DOHH2 (cell line): ENCODE results near the gene CST1.
"Not testable (repeated sequence)": the region's sequence is repeated elsewhere in the genome, so short reads cannot be mapped to it uniquely, and the experiment has no call there.

Source experiments
- H3F3A ChIP-seq: fragments of 200-600 bp; sonication (generic), shearing (Covaris generic); 2 replicates; pipeline ENCODE4 v1.6.0; 2016; ENCODE audit warnings: antibody characterized with exemption, mild to moderate bottlenecking; ENCODE audit not compliant: control insufficient read depth, insufficient read depth
- H3K27ac ChIP-seq: fragments of 200-600 bp; sonication (generic); 2 replicates; pipeline ENCODE4 v1.5.1; 2014; ENCODE audit warnings: low read depth, mild to moderate bottlenecking, low read length, moderate library complexity
- H3K27me3 ChIP-seq: fragments of 200-600 bp; sonication (generic); 2 replicates; pipeline ENCODE4 v1.6.1; 2014; ENCODE audit warnings: mild to moderate bottlenecking, low read length, mixed read lengths; ENCODE audit not compliant: control insufficient read depth
- H3K36me3 ChIP-seq: fragments of 200-600 bp; sonication (generic); 2 replicates; pipeline ENCODE4 v1.6.1; 2014; ENCODE audit warnings: mild to moderate bottlenecking, low read length, moderate library complexity, mixed read lengths; ENCODE audit not compliant: control insufficient read depth
- H3K4me1 ChIP-seq: fragments of 200-600 bp; sonication (generic); 2 replicates; pipeline ENCODE4 v1.6.1; 2014; ENCODE audit warnings: mild to moderate bottlenecking, low read length, mixed read lengths; ENCODE audit not compliant: control insufficient read depth
- H3K4me2 ChIP-seq: fragments of 200-600 bp; sonication (generic); 2 replicates; pipeline ENCODE4 v1.6.0; 2014; ENCODE audit warnings: mild to moderate bottlenecking, low read length, moderate library complexity
- H3K4me3 ChIP-seq: fragments of 200-600 bp; sonication (generic); 2 replicates; pipeline ENCODE4 v1.5.1; 2014; ENCODE audit warnings: mild to moderate bottlenecking, low read length, mixed read lengths
- H3K79me2 ChIP-seq: fragments of 200-600 bp; sonication (generic); 2 replicates; pipeline ENCODE4 v1.6.1; 2014; ENCODE audit warnings: mild to moderate bottlenecking, low read length, mixed read lengths; ENCODE audit not compliant: control insufficient read depth
- H3K9me2 ChIP-seq: fragments of 200-600 bp; sonication (generic); replicated peaks from 2 replicates; pipeline ENCODE4 v1.6.1; 2014; ENCODE audit warnings: mild to moderate bottlenecking, low read length, mixed read lengths; ENCODE audit not compliant: control insufficient read depth
- H3K9me3 ChIP-seq: fragments of 200-600 bp; sonication (generic); 2 replicates; pipeline ENCODE4 v1.6.1; 2014; ENCODE audit warnings: antibody characterized with exemption, low read length, mixed read lengths; ENCODE audit not compliant: control insufficient read depth, insufficient read depth
- H4K20me1 ChIP-seq: fragments of 200-600 bp; sonication (generic); 2 replicates; pipeline ENCODE4 v1.6.0; 2014; ENCODE audit warnings: low read depth, mild to moderate bottlenecking, antibody characterized with exemption, low read length, moderate library complexity; ENCODE audit not compliant: control insufficient read depth, insufficient read depth
- CTCF ChIP-seq: fragments of 200-600 bp; sonication (generic); IDR thresholded peaks from one replicate; pipeline ENCODE4 v1.5.1; 2014; ENCODE audit warnings: antibody characterized with exemption, mild to moderate bottlenecking, low read depth, low read length; ENCODE audit not compliant: poor library complexity, severe bottlenecking
- EZH2phosphoT487 ChIP-seq: fragments of 200-600 bp; sonication (generic); IDR thresholded peaks from 2 replicates; pipeline ENCODE4 v1.6.1; 2017; ENCODE audit warnings: borderline replicate concordance, mild to moderate bottlenecking, antibody characterized with exemption, low read length, moderate library complexity, mixed read lengths

CST1 gene

GRCh38 chr20:23794065-23794464 is 43.3 kb upstream of the CST1 start:
- H3K9me2 ChIP-seq, result no peaks in the 10 kb centered on the region
- H4K20me1 ChIP-seq, result no peaks in the 10 kb centered on the region
- H3K79me2 ChIP-seq, result no peaks in the 10 kb centered on the region
- H3K4me1 ChIP-seq, result no peaks in the 10 kb centered on the region
- H3K36me3 ChIP-seq, result no peaks in the 10 kb centered on the region
- no peak for TF ChIP-seq EZH2phosphoT487
- TF ChIP-seq CTCF, result no peak
- no peaks in the 10 kb centered on the region for H3K9me3 ChIP-seq
- no peaks in the 10 kb centered on the region for H3F3A ChIP-seq
- no peak overlapping the region for H3K27ac ChIP-seq
- H3K4me2 ChIP-seq, result no peak overlapping the region
- H3K27me3 ChIP-seq, result no peaks in the 10 kb centered on the region
- H3K4me3 ChIP-seq, result no peak overlapping the region

DNA sequence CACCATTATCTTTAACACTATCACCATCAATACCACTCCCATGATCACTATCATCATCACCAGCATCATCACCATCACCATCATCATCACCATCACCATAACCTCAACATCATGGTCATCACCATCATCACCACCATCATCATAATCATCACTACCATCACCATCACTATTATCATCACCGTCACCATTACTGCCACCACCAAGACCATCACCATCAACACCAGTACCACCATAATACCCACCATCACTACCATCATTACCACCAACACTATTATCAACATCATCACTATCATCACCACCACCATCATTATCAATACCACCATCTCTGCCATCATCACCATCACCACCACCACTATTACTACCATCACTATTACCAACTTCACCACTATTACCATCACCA is 32.7 kb upstream of the CST1 start:
- H3K79me2 ChIP-seq, result no peaks in the 10 kb centered on the region
- H3K4me1 ChIP-seq, result no peaks in the 10 kb centered on the region
- no peaks in the 10 kb centered on the region for H4K20me1 ChIP-seq
- no peak for TF ChIP-seq CTCF
- no peak for TF ChIP-seq EZH2phosphoT487
- H3F3A ChIP-seq, result no peaks in the 10 kb centered on the region
- H3K9me3 ChIP-seq, result no peaks in the 10 kb centered on the region
- no peak overlapping the region for H3K4me3 ChIP-seq
- H3K27me3 ChIP-seq, result no peaks in the 10 kb centered on the region
- H3K27ac ChIP-seq, result no peak overlapping the region
- H3K36me3 ChIP-seq, result no peaks in the 10 kb centered on the region
- no peaks in the 10 kb centered on the region for H3K9me2 ChIP-seq
- H3K4me2 ChIP-seq, result no peak overlapping the region

GRCh38 chr20:23782366-23782983 is 31.7 kb upstream of the CST1 start:
- Histone ChIP-seq H3K9me3 (no peaks in the 10 kb centered on the region), H3K36me3 (no peaks in the 10 kb centered on the region), H3K4me1 (no peaks in the 10 kb centered on the region), H3F3A (no peaks in the 10 kb centered on the region), H3K27me3 (no peaks in the 10 kb centered on the region), H4K20me1 (no peaks in the 10 kb centered on the region), H3K4me3 (no peak overlapping the region), H3K79me2 (no peaks in the 10 kb centered on the region), H3K4me2 (no peak overlapping the region), H3K9me2 (no peaks in the 10 kb centered on the region), H3K27ac (no peak overlapping the region)
- TF ChIP-seq EZH2phosphoT487 (no peak), CTCF (peak; percentile 64)

GRCh38 chr20:23778676-23779075 is 27.9 kb upstream of the CST1 start:
- H3K4me1 ChIP-seq, H4K20me1 ChIP-seq, H3K79me2 ChIP-seq, H3K9me3 ChIP-seq, H3K9me2 ChIP-seq, H3K4me3 ChIP-seq, H3K27ac ChIP-seq, H3K4me2 ChIP-seq, H3K36me3 ChIP-seq, H3F3A ChIP-seq, H3K27me3 ChIP-seq: not testable (repeated sequence)

DNA sequence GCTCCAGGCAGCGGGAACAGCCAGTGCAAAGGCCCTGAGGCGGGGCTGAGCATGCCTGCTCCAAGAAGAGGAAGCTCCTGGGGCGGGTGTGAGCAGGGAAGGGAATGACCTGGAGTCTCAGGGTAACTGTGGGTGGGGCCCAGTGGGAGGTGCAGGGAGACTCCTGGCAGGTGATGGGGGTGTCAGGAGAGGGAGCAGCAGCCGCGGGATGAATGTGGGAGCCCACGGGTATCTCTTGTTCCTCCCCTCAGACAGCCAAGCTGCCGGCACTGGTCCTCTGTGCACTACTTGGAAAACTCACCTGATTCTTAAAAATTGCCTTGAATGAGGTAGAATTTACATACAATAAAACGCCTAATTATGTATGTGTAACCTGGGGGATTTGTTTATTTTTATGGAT is 26.6 kb upstream of the CST1 start:
- not testable (repeated sequence) for H3K9me3 ChIP-seq, H3K9me2 ChIP-seq, H3K4me1 ChIP-seq, H3K36me3 ChIP-seq, H3K27ac ChIP-seq, H3K79me2 ChIP-seq, H3F3A ChIP-seq, H3K27me3 ChIP-seq, H3K4me3 ChIP-seq, H4K20me1 ChIP-seq, H3K4me2 ChIP-seq
